Neural progenitor cell (in vitro differentiated cells): ENCODE measurements around the gene ZNF519.
"Not testable (repeated sequence)": the region's sequence is repeated elsewhere in the genome, so short reads cannot be mapped to it uniquely, and the experiment has no call there.

Experiments used
- CTCF ChIP-seq: fragments of 200-600 bp; sonication (generic); IDR thresholded peaks from 2 replicates; pipeline ENCODE4 v1.5.1; 2017; ENCODE audit warnings: antibody characterized with exemption, mild to moderate bottlenecking
- EZH2 ChIP-seq: fragments of 200-600 bp; sonication (generic); IDR thresholded peaks from 2 replicates; pipeline ENCODE4 v1.6.1; 2017; ENCODE audit warnings: antibody characterized with exemption, mild to moderate bottlenecking, moderate library complexity

GRCh38 chr18:14146771-14147170 lies 14.5 kb upstream of the ZNF519 start:
- not testable (repeated sequence) for TF ChIP-seq CTCF, EZH2
